Hepatocyte (in vitro differentiated cells): ENCODE data around the gene LGR5. TPM values are rescaled to one million over a fixed set of nuclear protein-coding genes. Genes with fewer than 3 reads are reported as not detected.

Experiments
- DNase-seq: peaks from one replicate; pipeline ENCODE4 v3.0.0-alpha.2; 2016; ENCODE audit warnings: low spot score
- H2AFZ ChIP-seq: fragments of 200-600 bp; sonication (generic); 2 replicates; pipeline ENCODE4 v1.6.0; 2016; ENCODE audit warnings: antibody characterized with exemption, mild to moderate bottlenecking
- H3K27ac ChIP-seq: fragments of 200-600 bp; sonication (generic); 2 replicates; pipeline ENCODE4 v1.5.1; 2016; ENCODE audit warnings: mild to moderate bottlenecking
- H3K27me3 ChIP-seq: fragments of 200-600 bp; sonication (generic); 2 replicates; pipeline ENCODE4 v1.6.1; 2016
- H3K36me3 ChIP-seq: fragments of 200-600 bp; sonication (generic); replicated peaks from 2 replicates; pipeline ENCODE4 v1.5.1; 2016; ENCODE audit warnings: low read depth; ENCODE audit not compliant: insufficient read depth
- H3K4me1 ChIP-seq: fragments of 200-600 bp; sonication (generic); 2 replicates; pipeline ENCODE4 v1.5.1; 2016; ENCODE audit warnings: mild to moderate bottlenecking, moderate library complexity; ENCODE audit not compliant: insufficient read depth
- H3K4me2 ChIP-seq: fragments of 200-600 bp; sonication (generic); 2 replicates; pipeline ENCODE4 v1.6.0; 2016
- H3K4me3 ChIP-seq: fragments of 200-600 bp; sonication (generic); 2 replicates; pipeline ENCODE4 v1.5.1; 2016; ENCODE audit warnings: mild to moderate bottlenecking
- H3K79me2 ChIP-seq: fragments of 200-600 bp; sonication (generic); 2 replicates; pipeline ENCODE4 v1.6.0; 2017; ENCODE audit warnings: mild to moderate bottlenecking
- H3K9me2 ChIP-seq: fragments of 200-600 bp; sonication (generic); replicated peaks from 2 replicates; pipeline ENCODE4 v1.6.0; 2017; ENCODE audit warnings: mild to moderate bottlenecking; ENCODE audit not compliant: insufficient read depth
- H3K9me3 ChIP-seq: fragments of 200-600 bp; sonication (generic); 2 replicates; pipeline ENCODE4 v1.5.1; 2016; ENCODE audit warnings: low read depth, mild to moderate bottlenecking
- H4K20me1 ChIP-seq: fragments of 200-600 bp; sonication (generic); 2 replicates; pipeline ENCODE4 v1.6.0; 2016; ENCODE audit warnings: mild to moderate bottlenecking; ENCODE audit not compliant: insufficient read depth, poor library complexity, severe bottlenecking
- EZH2 ChIP-seq: fragments of 200-600 bp; sonication (generic); IDR thresholded peaks from 2 replicates; pipeline ENCODE4 v1.6.1; 2016; ENCODE audit warnings: antibody characterized with exemption, mild to moderate bottlenecking, borderline replicate concordance
- EZH2phosphoT487 ChIP-seq: fragments of 200-600 bp; sonication (generic); IDR thresholded peaks from one replicate; pipeline ENCODE4 v1.6.1; 2018; ENCODE audit warnings: antibody characterized with exemption, mild to moderate bottlenecking, low read depth, moderate library complexity; ENCODE audit not compliant: unreplicated experiment, severe bottlenecking
- WGBS: methylation state at CpG from one replicate; pipeline ENCODE4 v1.1.6; 2016; ENCODE audit warnings: low lambda C conversion rate; ENCODE audit errors: missing lambda C conversion rate; 5-methylcytosine and 5-hydroxymethylcytosine counted together
- polyA plus RNA-seq: library from polyadenylated mRNA; unstranded; fragments of >200 nt; fragmentation: Nextera tagmentation; extraction: Ambion mirVana; gene quantifications from 2 replicates; pipeline ENCODE4 v1.2.1, GENCODE V29; 2016
- total RNA-seq: library from RNA; depleted of rRNA; stranded (reverse); fragments of >200 nt; gene quantifications from 2 replicates; pipeline ENCODE4 v1.2.3, GENCODE V29; 2014
- TF ChIP-seq, protein P1 (sequence below): fragments of 200-600 bp; sonication (generic); IDR thresholded peaks from 2 replicates; pipeline ENCODE4 v1.5.1; 2016; ENCODE audit warnings: antibody characterized with exemption, mild to moderate bottlenecking; ENCODE audit not compliant: poor library complexity

The LGR5 gene
- total and polyA plus RNA-seq, 2 experiments from 2014 or later: 4.4 to 5.7 TPM

DNA sequence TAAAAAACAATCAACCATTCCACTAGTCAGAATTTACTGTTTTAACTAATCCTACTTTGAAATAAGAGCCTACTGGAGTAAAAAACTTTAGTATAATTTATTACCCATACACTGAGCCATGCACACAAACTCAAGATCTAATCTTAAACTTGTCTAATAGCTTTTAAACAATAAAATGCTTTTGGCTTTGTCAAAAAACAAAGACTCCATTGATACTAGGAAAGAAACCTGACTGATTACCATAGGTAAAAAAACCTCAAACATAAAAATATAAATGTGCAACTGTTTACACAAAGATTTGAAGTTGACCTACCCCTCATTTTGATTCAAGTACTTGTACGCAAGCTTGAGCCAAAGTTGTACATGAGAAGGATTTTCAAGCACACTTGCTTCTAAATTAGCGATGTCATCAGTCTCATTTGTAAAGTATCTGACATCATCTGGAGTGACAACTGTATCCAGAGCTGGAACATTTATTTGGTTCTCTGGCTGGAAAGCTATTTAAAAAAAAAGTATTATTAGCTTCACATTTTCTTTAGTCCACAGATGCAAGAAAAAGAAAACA lies 187.9 kb downstream of the LGR5 start:
- Histone ChIP-seq H3K27me3 (no peaks in the 10 kb centered on the region), H3K4me2 (no peak overlapping the region), H3K4me1 (no peaks in the 10 kb centered on the region), H3K79me2 (peaks cover 14% of the 10 kb centered on the region), H3K4me3 (no peak overlapping the region), H3K9me3 (no peaks in the 10 kb centered on the region), H4K20me1 (no peaks in the 10 kb centered on the region), H2AFZ (no peak overlapping the region), H3K9me2 (no peaks in the 10 kb centered on the region), H3K36me3 (no peaks in the 10 kb centered on the region), H3K27ac (peak overlapping the region; percentile 41)
- WGBS: 83% methylated on average over 2 of the region's 2 CpGs
- DNase-seq: no peak
- TF ChIP-seq EZH2phosphoT487 (no peak), EZH2 (no peak)
- TF ChIP-seq, protein P1, sequence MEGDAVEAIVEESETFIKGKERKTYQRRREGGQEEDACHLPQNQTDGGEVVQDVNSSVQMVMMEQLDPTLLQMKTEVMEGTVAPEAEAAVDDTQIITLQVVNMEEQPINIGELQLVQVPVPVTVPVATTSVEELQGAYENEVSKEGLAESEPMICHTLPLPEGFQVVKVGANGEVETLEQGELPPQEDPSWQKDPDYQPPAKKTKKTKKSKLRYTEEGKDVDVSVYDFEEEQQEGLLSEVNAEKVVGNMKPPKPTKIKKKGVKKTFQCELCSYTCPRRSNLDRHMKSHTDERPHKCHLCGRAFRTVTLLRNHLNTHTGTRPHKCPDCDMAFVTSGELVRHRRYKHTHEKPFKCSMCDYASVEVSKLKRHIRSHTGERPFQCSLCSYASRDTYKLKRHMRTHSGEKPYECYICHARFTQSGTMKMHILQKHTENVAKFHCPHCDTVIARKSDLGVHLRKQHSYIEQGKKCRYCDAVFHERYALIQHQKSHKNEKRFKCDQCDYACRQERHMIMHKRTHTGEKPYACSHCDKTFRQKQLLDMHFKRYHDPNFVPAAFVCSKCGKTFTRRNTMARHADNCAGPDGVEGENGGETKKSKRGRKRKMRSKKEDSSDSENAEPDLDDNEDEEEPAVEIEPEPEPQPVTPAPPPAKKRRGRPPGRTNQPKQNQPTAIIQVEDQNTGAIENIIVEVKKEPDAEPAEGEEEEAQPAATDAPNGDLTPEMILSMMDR: no peak

Other genes starting within 250 kb of the LGR5 start
- 46.4 and 48.6 TPM in 2 replicates for gene ZFC3H1, start 224.1 kb downstream of the LGR5 start, total RNA-seq
- 28.0 and 45.5 TPM in 2 replicates for gene ZFC3H1, start 224.1 kb downstream of the LGR5 start, polyA plus RNA-seq
- 6.1 and 7.0 TPM in 2 replicates for gene THAP2, start 224.5 kb downstream of the LGR5 start, total RNA-seq
- gene THAP2, start 224.5 kb downstream of the LGR5 start, polyA plus RNA-seq: 6.1 and 6.9 TPM in 2 replicates
- gene TMEM19, start 246.3 kb downstream of the LGR5 start, total RNA-seq: 24.8 and 28.2 TPM in 2 replicates
- 19.4 and 24.1 TPM in 2 replicates for gene TMEM19, start 246.3 kb downstream of the LGR5 start, polyA plus RNA-seq